Hepatocyte (in vitro differentiated cells): ENCODE measurements around the gene PDLIM7.

Experiments
- EZH2 ChIP-seq: fragments of 200-600 bp; sonication (generic); IDR thresholded peaks from 2 replicates; pipeline ENCODE4 v1.6.1; 2016; ENCODE audit warnings: antibody characterized with exemption, mild to moderate bottlenecking, borderline replicate concordance
- EZH2phosphoT487 ChIP-seq: fragments of 200-600 bp; sonication (generic); IDR thresholded peaks from one replicate; pipeline ENCODE4 v1.6.1; 2018; ENCODE audit warnings: antibody characterized with exemption, mild to moderate bottlenecking, low read depth, moderate library complexity; ENCODE audit not compliant: unreplicated experiment, severe bottlenecking
- TF ChIP-seq, protein P1 (sequence below): fragments of 200-600 bp; sonication (generic); IDR thresholded peaks from 2 replicates; pipeline ENCODE4 v1.5.1; 2016; ENCODE audit warnings: antibody characterized with exemption, mild to moderate bottlenecking; ENCODE audit not compliant: poor library complexity

DNA sequence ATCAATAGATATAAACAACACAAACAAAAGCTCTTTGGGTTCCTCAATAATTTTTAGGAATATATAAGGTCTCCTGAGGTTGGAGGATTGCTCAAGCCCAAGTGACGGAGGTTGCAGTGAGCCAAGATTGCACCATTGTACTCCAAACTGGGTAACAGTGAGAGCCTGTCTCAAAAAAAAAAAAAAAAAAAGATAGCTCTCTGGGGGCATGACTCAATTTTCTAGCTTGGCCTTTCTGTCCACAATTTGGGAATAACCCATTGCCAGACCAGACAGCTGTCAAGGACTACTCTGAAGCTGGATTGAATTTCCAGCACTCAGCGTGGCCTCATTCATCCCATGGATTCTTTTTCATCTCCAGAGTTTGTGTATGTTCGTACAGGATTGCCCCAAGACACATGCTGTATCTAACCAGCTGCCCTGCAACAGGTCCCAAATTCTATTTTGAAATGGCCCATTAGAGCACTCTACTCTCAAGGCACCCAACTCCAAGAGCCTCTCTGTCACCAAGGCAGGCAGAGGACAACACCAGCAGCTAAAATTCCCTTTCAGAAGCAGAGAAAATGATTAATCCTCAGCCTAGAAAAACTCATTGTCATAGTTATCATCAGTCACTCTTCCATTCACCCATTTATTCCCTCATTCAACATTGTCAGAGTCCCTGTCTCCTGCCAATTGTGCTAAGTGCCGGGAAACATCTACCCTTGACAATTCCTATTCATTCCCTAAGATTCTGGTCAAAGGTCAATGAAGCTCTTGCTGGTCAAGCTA, 48.3 kb upstream of the PDLIM7 start:
- TF ChIP-seq, protein P1, sequence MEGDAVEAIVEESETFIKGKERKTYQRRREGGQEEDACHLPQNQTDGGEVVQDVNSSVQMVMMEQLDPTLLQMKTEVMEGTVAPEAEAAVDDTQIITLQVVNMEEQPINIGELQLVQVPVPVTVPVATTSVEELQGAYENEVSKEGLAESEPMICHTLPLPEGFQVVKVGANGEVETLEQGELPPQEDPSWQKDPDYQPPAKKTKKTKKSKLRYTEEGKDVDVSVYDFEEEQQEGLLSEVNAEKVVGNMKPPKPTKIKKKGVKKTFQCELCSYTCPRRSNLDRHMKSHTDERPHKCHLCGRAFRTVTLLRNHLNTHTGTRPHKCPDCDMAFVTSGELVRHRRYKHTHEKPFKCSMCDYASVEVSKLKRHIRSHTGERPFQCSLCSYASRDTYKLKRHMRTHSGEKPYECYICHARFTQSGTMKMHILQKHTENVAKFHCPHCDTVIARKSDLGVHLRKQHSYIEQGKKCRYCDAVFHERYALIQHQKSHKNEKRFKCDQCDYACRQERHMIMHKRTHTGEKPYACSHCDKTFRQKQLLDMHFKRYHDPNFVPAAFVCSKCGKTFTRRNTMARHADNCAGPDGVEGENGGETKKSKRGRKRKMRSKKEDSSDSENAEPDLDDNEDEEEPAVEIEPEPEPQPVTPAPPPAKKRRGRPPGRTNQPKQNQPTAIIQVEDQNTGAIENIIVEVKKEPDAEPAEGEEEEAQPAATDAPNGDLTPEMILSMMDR = no peak
- TF ChIP-seq EZH2 = no peak
- TF ChIP-seq EZH2phosphoT487 = no peak
